ENCODE results near the gene GPC5.
"Not testable (repeated sequence)": the region's sequence is repeated elsewhere in the genome, so short reads cannot be mapped to it uniquely, and the experiment has no call there.

GRCh38 chr13:92294533-92294932 lies 896.1 kb downstream of the GPC5 start:
- TF ChIP-seq, protein P1, sequence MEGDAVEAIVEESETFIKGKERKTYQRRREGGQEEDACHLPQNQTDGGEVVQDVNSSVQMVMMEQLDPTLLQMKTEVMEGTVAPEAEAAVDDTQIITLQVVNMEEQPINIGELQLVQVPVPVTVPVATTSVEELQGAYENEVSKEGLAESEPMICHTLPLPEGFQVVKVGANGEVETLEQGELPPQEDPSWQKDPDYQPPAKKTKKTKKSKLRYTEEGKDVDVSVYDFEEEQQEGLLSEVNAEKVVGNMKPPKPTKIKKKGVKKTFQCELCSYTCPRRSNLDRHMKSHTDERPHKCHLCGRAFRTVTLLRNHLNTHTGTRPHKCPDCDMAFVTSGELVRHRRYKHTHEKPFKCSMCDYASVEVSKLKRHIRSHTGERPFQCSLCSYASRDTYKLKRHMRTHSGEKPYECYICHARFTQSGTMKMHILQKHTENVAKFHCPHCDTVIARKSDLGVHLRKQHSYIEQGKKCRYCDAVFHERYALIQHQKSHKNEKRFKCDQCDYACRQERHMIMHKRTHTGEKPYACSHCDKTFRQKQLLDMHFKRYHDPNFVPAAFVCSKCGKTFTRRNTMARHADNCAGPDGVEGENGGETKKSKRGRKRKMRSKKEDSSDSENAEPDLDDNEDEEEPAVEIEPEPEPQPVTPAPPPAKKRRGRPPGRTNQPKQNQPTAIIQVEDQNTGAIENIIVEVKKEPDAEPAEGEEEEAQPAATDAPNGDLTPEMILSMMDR (IDR thresholded peaks at IDR 0.05) = not testable (repeated sequence)
- TF ChIP-seq EZH2 (IDR thresholded peaks at IDR 0.05) = not testable (repeated sequence)
